HG03432 (cell line): ENCODE results near the gene PIK3AP1.
A peak's percentile ranks its signal among the peaks of the same experiment; 100 is the strongest.

Source experiments
- ATAC-seq: cut with Tn5 transposase; IDR thresholded peaks from one replicate; pipeline ENCODE4 v1.9.1; 2021; ENCODE audit warnings: mild to moderate bottlenecking, moderate library complexity; ENCODE audit not compliant: unreplicated experiment

The PIK3AP1 gene

GRCh38 chr10:96737307-96737902 is 17.1 kb upstream of the PIK3AP1 start:
- ATAC-seq, result peak; percentile 46

GRCh38 chr10:96724621-96725020 is 4.3 kb upstream of the PIK3AP1 start:
- ATAC-seq, result no peak

GRCh38 chr10:96721207-96721572 is 876 bp upstream of the PIK3AP1 start:
- no peak for ATAC-seq

GRCh38 chr10:96719850-96720421 is 378 bp downstream of the PIK3AP1 start:
- peak; percentile 59 for ATAC-seq

- ATAC-seq, result no peak
Measured at GRCh38 chr10:96719200-96719599, 1.1 kb downstream of the PIK3AP1 start.

GRCh38 chr10:96718304-96718990 is 1.9 kb downstream of the PIK3AP1 start:
- ATAC-seq, result no peak

GRCh38 chr10:96716390-96716789 is 3.9 kb downstream of the PIK3AP1 start:
- no peak for ATAC-seq

GRCh38 chr10:96714746-96715255 is 5.5 kb downstream of the PIK3AP1 start:
- ATAC-seq, result no peak

- ATAC-seq, result no peak
Measured at GRCh38 chr10:96714031-96714590, 6.2 kb downstream of the PIK3AP1 start.

- ATAC-seq, result no peak
Measured at GRCh38 chr10:96712662-96713271, 7.5 kb downstream of the PIK3AP1 start.

- ATAC-seq, result no peak
Measured at GRCh38 chr10:96711048-96711728, 9.1 kb downstream of the PIK3AP1 start.

- ATAC-seq, result no peak
Measured at GRCh38 chr10:96709525-96709924, 10.8 kb downstream of the PIK3AP1 start.

- ATAC-seq, result no peak
Measured at GRCh38 chr10:96708996-96709395, 11.3 kb downstream of the PIK3AP1 start.

GRCh38 chr10:96708456-96708855 is 11.9 kb downstream of the PIK3AP1 start:
- ATAC-seq, result no peak

GRCh38 chr10:96706331-96706853 is 13.9 kb downstream of the PIK3AP1 start:
- peak; percentile 41 for ATAC-seq

- ATAC-seq, result no peak
Measured at GRCh38 chr10:96705134-96705533, 15.2 kb downstream of the PIK3AP1 start.

GRCh38 chr10:96704563-96704962 is 15.8 kb downstream of the PIK3AP1 start:
- no peak for ATAC-seq

GRCh38 chr10:96703358-96703757 is 17.0 kb downstream of the PIK3AP1 start:
- ATAC-seq, result no peak

GRCh38 chr10:96701265-96701664 is 19.0 kb downstream of the PIK3AP1 start:
- no peak for ATAC-seq

- ATAC-seq, result peak; percentile 81
Measured at GRCh38 chr10:96700374-96701099, 19.8 kb downstream of the PIK3AP1 start.
